NCI-H1092 treated with DMSO at 0.1 percent for 48 hours (cell line): ENCODE results near the gene LCN9.

Source experiments
- DNase-seq: peaks from one replicate; lab custom pipeline; 2025; lab: John Stamatoyannopoulos, UW

Gene LCN9

GRCh38 chr9:135698767-135699166 lies 35.7 kb downstream of the LCN9 start:
- DNase-seq = no peak

GRCh38 chr9:135699440-135699839 lies 36.3 kb downstream of the LCN9 start, which contains the start of gene SOHLH1:
Gene SOHLH1, minus strand, starts transcription at chr9:135699481. Its CDS starts 14 bp downstream, at chr9:135699467.
- no peak for DNase-seq

GRCh38 chr9:135700525-135700924 lies 37.4 kb downstream of the LCN9 start:
- no peak for DNase-seq

GRCh38 chr9:135701067-135701958 lies 38.2 kb downstream of the LCN9 start:
- DNase-seq = no peak

DNA sequence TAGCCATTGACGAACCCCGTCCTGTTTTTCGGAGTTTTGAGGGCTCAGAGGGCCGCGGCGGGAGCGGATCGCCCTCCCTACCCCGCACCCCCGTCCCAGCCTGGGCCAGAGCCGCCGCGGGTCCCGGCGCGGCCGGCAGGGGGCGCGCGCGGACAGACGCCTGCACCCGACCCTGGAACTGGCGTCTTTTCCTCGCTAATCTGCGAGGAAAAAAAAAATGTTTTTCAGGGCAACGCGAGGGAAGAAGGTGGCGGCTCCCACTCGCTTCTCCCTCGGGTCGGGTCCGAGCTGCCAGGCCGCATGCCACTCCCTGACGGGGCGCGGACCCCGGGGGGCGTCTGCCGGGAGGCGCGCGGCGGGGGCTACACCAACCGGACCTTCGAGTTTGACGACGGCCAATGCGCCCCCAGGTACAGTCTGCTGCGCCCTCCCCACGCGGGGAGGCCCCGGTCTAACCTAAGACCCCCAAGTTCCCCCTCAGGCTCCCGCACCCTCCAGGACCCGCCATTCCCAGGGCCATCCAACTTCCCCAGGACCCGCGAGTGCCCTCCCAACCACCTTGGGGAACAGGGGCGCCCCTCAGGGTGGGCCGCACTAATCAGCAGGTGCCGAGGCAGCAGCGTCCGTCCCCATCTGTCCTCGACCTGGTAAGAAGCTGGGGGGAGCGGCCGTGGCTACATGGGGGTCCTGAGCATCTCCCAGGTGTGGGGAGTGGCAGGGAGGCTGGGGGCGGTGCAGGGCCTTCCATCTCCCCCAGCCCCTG lies 39.0 kb downstream of the LCN9 start, which contains the start of gene KCNT1:
TSS of gene KCNT1 (plus strand) at position 227 of the 763 bp plus-strand sequence. CDS start at position 301, 74 bp downstream.
- peak; percentile 13 for DNase-seq

GRCh38 chr9:135703726-135704125 lies 40.6 kb downstream of the LCN9 start:
- DNase-seq = no peak

DNA sequence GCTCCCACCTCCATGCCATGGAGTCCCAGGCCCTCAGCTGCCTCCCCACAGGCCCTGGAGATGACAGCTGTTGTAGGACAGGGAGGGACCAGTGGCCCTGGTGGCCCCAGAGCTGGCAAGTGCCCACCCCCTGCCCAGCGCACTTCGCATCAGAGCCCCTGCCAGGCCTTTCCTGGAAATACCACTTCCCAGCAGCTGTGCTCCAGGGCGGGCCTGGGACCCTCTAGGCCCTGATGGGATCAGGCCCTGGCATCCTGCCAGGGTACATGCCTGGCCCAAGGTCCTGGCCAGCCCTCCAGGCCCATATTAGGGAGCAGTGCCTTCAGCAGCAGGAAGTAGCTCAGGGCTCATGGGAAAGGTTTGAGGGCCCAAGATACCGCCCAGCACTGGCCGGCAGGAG lies 41.4 kb downstream of the LCN9 start:
- no peak for DNase-seq

- peak; percentile 46 for DNase-seq
Measured at GRCh38 chr9:135705376-135705775, 42.3 kb downstream of the LCN9 start.

DNA sequence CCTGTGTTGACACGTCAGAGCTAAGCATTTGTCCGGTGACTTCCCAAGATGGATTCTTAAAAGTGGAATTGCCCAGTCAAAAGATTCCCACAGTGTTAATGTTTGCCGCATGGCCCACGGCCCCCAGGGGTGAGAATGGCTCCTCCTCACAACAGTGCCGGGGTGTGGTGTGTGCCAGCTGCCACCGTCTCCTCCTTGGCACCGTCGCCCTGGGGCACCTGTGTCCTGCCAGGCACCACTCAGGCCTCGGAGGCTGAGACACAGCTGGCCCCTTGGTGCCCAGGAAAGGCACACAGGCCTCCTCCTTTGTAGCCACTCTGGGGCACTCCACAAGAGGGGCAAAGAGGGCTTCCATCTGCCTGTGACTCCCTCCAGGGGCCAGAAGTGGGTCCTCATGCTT lies 43.2 kb downstream of the LCN9 start:
- no peak for DNase-seq

GRCh38 chr9:135707252-135708138 lies 44.4 kb downstream of the LCN9 start:
- no peak for DNase-seq

- DNase-seq = no peak
Measured at GRCh38 chr9:135708164-135708563, 45.1 kb downstream of the LCN9 start.

- peak; percentile 25 for DNase-seq
Measured at GRCh38 chr9:135711391-135711790, 48.3 kb downstream of the LCN9 start.

- no peak for DNase-seq
Measured at GRCh38 chr9:135711881-135712280, 48.8 kb downstream of the LCN9 start.

GRCh38 chr9:135712613-135713295 lies 49.6 kb downstream of the LCN9 start:
- no peak for DNase-seq

- no peak for DNase-seq
Measured at GRCh38 chr9:135714242-135715055, 51.3 kb downstream of the LCN9 start.

DNA sequence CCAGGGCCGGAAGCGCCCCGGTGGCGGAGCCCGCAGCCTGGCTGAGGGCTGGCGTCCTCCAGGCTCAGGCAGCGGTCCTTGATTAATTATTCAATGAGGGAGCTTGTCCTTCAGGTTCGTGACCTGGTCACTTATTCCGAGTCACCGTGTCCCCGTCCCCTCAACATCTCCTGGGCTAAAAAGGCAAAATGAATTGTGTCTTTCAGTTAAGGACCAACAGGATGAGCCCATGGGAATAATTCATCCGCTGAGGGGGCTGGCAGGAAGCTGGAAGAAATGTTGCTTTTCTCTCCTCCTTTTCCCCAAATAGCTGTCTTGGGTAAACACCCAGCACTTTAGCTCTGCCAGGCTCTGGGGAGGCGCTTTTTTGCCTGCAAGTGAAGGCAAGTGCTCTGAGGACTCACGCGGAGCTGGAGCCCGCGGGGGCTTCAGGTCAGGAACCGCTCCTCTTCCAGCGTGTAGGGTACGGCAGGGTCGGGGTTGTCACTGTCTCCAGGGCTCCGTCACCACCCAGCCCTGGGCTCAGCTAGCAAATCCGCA lies 52.0 kb downstream of the LCN9 start:
- DNase-seq = no peak

GRCh38 chr9:135716045-135716444 lies 52.9 kb downstream of the LCN9 start:
- no peak for DNase-seq
